T-helper 1 cell (primary cell): Measurements from ENCODE around the gene SMIM38.
"Not testable (repeated sequence)": the region's sequence is repeated elsewhere in the genome, so short reads cannot be mapped to it uniquely, and the experiment has no call there.

Source experiments
- DNase-seq, 5 donors: peaks; one replicate each; pipeline ENCODE4 v3.0.0-alpha.2; 2012 to 2020

Gene SMIM38

GRCh38 chr11:69122630-69123431, 32.9 kb upstream of the SMIM38 start:
- peak in 3 of 5 donors; percentile 13 to 35 (median 17) for DNase-seq

GRCh38 chr11:69123593-69124545, 31.9 kb upstream of the SMIM38 start:
- DNase-seq, result no peak

- DNase-seq, result no peak
These were observed 29.9 kb upstream of the SMIM38 start for GRCh38 chr11:69125861-69126260.

GRCh38 chr11:69126286-69126685, 29.4 kb upstream of the SMIM38 start:
- DNase-seq, result no peak

- DNase-seq, result no peak
These were observed 28.5 kb upstream of the SMIM38 start for GRCh38 chr11:69127081-69127850.

GRCh38 chr11:69127884-69128283, 27.9 kb upstream of the SMIM38 start:
- no peak for DNase-seq

GRCh38 chr11:69129053-69129452, 26.7 kb upstream of the SMIM38 start:
- DNase-seq, result no peak

GRCh38 chr11:69129647-69130046, 26.1 kb upstream of the SMIM38 start:
- no peak for DNase-seq

GRCh38 chr11:69130654-69131053, 25.1 kb upstream of the SMIM38 start:
- no peak for DNase-seq

DNA sequence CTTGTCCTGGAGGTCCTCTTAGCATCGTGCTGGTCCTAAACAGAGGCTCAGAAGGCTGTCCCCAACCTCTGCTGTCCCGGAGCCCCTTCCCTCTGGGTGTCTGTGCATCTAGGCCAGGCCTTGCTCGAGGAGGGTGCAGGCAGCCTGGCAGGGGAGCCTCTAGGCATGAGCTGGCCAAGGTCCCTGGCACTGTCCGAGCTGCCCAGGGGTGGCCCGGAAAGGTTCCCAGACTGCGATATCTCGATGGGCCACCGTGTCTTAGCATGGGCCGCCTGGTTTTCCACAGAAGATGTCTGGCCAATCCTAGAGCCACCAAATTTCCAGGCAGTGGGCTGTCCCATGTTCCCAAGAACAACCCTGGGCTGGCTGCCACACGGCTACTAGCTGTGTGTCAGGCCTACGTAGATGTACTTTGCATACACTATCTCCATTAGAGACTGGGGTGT, 24.6 kb upstream of the SMIM38 start:
- DNase-seq, result no peak

DNA sequence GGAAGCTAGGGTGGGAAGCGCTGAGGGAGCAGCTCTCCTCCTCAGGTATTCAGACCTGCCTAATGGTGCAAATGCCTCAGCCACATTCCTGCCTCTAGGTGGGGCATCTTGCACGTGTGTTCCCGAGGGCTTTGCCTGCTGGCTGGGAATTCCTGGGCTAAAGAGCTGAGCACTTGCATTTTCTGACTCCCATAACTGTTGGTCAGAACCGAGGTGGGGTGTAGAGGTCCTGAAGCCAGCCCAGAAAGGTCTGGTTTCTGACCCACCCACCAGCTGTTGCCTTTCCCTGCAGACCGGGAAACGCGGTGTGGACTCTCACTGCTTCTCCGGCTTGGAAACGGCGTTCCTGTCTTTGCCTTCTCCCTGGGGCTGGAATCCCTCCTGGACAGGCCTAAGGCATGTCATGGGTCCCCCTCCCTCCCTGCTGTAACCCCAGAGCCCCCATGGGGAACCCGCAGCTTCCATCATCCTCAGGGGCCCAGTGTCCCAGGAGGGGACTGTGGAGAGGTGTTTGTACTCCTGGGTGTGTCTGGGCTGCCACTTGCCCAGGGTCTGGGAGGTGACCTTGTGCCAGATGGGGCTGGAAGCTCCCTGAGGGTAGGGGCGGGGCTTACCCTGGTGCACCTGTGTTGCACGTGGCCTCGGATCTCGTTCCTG, 24.0 kb upstream of the SMIM38 start:
- DNase-seq, result no peak

GRCh38 chr11:69132301-69132670, 23.4 kb upstream of the SMIM38 start:
- DNase-seq, result no peak

- DNase-seq, result no peak
These were observed 22.5 kb upstream of the SMIM38 start for GRCh38 chr11:69133251-69133650.

DNA sequence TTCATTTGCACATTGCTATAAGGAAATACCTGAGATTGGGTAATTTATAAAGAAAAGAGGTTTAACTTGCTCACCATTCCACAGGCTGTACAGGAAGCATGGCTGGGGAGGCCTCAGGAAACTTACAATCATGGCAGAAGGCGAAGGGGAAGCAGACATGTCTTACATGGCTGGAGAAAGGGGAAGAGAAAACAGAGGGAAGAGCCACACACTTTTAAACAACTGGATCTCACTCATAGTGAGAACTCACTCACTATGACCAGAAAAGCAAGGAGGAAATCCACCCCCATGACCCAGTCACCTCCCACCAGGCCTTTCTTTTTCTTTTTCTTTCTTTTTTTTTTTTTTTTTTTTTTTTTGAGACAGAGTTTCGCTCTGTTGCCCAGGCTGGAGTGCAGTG, 21.6 kb upstream of the SMIM38 start:
- not testable (repeated sequence) for DNase-seq

DNA sequence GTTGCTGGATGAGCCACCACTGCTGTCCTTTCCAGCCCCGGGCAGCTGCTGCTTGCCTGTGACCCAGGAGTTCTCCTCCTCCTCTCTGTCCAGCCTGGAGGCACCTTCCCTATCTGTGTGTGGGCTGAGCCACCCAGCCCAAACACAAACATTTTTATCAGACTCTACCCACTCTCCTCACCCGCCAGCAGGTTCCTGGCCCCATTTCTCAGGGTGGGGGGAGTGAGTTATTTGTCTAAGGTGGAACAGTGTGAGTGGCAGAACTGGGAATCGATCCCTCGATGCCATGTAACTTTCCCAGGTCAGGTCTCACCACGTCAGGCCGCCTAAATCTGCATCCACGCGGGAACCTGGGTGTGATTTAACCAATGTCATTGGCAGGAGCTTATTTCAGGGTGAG, 20.8 kb upstream of the SMIM38 start:
- DNase-seq, result no peak

- no peak for DNase-seq
These were observed 20.0 kb upstream of the SMIM38 start for GRCh38 chr11:69135420-69136363.

DNA sequence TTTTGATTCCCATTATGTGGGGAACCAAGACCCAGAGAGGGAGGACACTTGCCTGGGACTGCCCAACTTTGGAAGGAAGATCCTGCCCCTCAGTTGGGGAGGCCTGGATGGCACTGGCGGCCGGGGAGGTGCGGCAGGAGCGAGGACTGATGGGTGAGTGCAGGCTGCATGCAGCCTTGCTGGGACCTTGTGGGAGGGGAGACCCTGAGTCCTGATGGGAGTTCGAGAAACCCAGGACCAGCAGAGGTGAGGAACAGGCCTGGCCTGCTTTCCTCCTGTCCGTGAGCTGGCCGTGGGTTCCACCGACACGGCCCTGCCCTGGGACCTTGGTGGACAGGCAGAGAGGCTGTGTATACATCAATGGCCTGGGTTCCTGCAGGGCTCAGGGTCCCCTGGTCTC, 19.3 kb upstream of the SMIM38 start:
- no peak for DNase-seq

GRCh38 chr11:69137151-69137844, 18.4 kb upstream of the SMIM38 start:
- DNase-seq, result no peak

DNA sequence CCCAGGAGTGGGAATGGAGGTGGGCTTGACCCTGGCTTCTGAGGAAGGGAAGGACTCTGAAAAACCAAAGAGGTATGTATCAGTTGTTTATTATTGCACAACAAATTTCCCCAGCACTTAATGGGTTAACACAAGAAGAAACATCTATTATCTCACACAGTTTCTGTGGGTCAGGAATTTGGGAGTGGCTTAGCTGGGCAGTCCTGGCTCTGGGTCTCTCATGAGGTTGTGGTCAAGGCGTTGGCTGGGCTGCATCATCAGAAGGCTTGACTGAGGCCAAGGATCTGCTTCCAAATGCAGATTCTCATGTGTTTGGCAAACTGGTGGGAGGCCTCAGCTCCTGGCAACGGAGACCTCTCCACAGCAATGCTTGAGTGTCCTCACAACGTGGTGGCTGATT, 17.5 kb upstream of the SMIM38 start:
- DNase-seq, result no peak

DNA sequence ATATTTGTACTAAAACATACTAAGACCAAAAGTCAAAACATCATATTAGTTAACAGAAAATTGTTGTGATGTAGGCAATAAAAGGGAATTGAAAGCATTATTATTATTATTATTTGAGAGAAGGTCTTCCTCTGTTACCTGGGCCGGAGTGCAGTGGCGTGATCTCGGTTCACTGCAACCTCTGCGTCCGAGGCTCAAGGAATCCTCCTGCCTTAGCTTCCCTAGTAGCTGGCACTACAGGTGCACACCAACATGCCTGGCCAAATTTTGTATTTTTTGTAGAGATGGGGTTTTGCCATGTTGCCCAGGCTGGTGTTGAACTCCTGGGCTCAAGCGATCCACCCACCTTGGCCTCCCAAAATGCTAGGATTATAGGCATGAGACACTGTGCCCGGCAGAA, 15.6 kb upstream of the SMIM38 start:
- DNase-seq, result not testable (repeated sequence)

DNA sequence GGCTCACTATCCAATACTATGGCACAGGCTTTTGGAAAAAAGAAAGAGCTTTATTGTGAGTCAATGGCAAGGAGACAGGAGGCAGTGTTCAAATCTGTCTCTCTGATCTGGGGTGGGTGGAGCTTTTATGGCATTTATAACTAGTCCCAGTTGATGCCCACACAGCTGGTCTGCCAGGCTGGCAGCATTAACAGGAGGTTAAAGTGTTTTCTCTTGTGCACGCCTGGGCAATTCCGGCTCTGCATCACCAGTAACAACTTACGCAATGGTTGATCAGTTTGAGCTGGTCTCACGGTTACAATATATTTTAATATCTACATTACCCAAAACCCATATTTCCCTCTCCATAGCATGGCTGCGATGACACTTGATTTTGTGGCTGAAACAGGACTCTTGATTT, 15.1 kb upstream of the SMIM38 start:
- no peak for DNase-seq
